Ishikawa (cell line): ENCODE results near the gene BDKRB2.

Experiments used
- CEBPB ChIP-seq: IDR thresholded peaks from 2 replicates; pipeline ENCODE4 v1.6.1; 2012
- CREB1 ChIP-seq: IDR thresholded peaks from 2 replicates; pipeline ENCODE4 v1.6.1; 2012; ENCODE audit warnings: low read depth
- EGR1 ChIP-seq: IDR thresholded peaks from 2 replicates; pipeline ENCODE4 v1.6.1; 2012
- EP300 ChIP-seq: IDR thresholded peaks from 2 replicates; pipeline ENCODE4 v1.6.1; 2012; ENCODE audit warnings: borderline replicate concordance
- FOXM1 ChIP-seq: IDR thresholded peaks from 2 replicates; pipeline ENCODE4 v1.6.1; 2012; ENCODE audit warnings: low read depth, borderline replicate concordance
- NFIC ChIP-seq: IDR thresholded peaks from 2 replicates; pipeline ENCODE4 v1.6.1; 2012
- RAD21 ChIP-seq: IDR thresholded peaks from 2 replicates; pipeline ENCODE4 v1.6.1; 2012; ENCODE audit warnings: low read depth
- REST ChIP-seq: IDR thresholded peaks from 2 replicates; pipeline ENCODE4 v1.6.1; 2012; ENCODE audit warnings: low read depth, mild to moderate bottlenecking
- TAF1 ChIP-seq: IDR thresholded peaks from 2 replicates; pipeline ENCODE4 v1.6.1; 2012; ENCODE audit warnings: low read depth, mild to moderate bottlenecking
- TCF12 ChIP-seq: IDR thresholded peaks from 2 replicates; pipeline ENCODE4 v1.6.1; 2012; ENCODE audit warnings: low read depth
- TEAD4 ChIP-seq: IDR thresholded peaks from 2 replicates; pipeline ENCODE4 v1.6.1; 2012
- YY1 ChIP-seq: IDR thresholded peaks from 2 replicates; pipeline ENCODE4 v1.6.1; 2012; ENCODE audit warnings: low read depth
- ZBTB7A ChIP-seq: IDR thresholded peaks from 2 replicates; pipeline ENCODE4 v1.6.1; 2012; ENCODE audit warnings: low read depth
- TF ChIP-seq, protein P1 (sequence below): IDR thresholded peaks from 2 replicates; pipeline ENCODE4 v1.6.1; 2012
- TF ChIP-seq, protein P2 (sequence below): IDR thresholded peaks from 2 replicates; pipeline ENCODE4 v1.6.1; 2012

Gene BDKRB2

DNA sequence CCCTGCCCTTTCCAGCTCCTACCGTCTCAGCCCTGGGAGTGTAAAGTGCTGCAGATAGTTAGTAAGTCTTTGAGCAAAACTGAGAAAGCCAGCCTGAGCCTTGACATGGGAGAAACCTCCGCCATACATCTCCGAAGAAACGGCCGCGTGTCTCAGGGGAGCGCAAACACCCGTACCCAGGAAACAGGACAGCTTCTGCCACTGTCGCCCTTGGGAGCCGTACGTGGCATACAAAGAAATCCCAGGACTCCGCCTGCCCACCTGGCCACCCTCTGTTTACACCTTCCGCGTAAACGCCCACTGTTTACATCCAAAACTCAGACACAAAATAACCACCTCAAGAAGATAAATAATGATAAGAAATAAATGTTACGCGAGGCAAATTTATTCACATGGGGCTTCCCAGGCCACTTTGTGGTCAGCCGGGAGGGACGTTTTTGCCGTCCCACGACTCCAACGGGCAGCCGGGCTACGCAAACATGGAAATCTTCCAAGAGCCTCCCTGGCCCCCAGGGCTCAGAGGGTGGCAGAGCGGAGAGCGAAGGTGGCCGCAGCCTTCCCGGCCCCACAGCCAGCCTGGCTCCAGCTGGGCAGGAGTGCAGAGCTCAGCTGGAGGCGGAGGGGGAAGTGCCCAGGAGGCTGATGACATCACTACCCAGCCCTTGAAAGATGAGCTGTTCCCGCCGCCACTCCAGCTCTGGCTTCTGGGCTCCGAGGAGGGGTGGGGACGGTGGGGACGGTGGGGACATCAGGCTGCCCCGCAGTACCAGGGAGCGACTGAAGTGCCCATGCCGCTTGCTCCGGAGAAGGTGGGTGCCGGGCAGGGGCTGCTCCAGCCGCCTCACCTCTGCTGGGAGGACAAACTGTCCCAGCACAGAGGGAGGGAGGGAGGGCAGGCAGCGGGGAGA is at the start of gene BDKRB2:
TSS of gene BDKRB2 (plus strand) at position 689 of the 908 bp plus-strand sequence. CDS start 32,269 bp downstream, outside the sequence.
- TF ChIP-seq NFIC = peak; percentile 8; the same call in 1 of the 2 replicates
- 0 out of 2 replicates have a peak, but pooled peaks have one; percentile 12 for TF ChIP-seq EP300
- no peak for TF ChIP-seq RAD21
- TF ChIP-seq TCF12 = peak; percentile 48; the same call in 1 of the 2 replicates

DNA sequence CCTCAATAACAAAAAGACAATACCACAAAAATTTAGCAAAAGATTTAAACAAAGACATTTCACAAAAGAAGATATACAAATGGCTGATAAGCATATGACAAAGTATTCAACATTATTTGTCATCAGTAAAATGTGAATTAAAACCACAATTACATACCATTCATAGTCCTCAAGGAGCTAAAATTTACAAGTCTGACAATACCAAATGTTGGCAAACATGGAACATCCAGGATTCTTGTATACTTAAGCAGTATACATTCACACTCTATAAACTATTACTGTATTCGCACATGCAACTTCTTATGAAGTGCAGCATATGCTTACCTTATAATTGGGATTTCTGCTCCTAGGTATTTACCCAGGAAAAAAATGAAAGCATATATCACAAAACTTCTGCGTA is 49.7 kb upstream of the BDKRB2 start:
- TF ChIP-seq NFIC = no peak
- no peak for TF ChIP-seq TAF1
- TF ChIP-seq YY1 = no peak

DNA sequence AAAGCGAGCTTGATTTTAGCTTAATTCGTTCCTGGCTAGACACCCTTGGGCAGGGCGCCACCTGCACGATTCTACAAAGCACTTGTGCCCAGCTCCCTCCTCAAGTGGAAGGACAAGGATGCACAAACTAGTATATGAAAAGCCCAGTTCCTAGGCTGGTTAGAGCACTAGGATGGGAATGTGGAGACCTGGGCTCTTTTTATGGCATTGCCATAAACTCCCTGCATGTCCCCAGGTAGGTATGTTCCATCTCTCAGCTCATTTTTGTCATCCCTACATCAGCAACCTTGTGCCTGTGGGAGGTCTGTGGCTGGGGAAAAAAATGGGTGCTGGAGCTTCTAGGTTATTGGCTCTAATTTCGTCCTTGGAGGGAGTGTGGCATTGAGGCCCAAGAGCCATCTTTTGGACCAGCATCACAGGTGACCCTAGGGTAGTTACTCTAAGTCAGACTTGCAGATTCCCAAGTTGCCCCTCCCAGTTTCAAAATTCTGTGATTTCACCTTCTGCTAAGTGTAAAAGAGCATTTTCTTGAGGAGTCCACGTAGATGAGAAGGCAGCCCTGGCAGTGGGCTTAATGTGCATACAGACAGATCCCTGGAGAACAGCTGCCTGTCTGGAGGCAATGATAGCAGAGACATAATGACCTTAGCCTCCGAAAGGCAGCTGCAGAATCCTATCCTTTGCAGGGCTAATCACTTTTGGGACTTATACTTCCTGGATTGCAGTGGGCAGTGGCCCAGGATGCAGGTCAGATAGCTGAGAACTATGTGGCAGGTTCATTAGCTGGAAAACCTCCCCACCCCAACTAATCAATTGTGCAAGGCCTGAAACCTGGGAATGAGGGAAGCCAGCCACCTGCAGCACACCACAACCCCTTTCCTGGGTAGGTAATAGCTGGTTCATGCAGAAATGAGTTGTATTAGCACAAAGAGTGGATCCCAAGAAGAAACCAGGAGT is 47.6 kb upstream of the BDKRB2 start:
- TF ChIP-seq, protein P1, sequence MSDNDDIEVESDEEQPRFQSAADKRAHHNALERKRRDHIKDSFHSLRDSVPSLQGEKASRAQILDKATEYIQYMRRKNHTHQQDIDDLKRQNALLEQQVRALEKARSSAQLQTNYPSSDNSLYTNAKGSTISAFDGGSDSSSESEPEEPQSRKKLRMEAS = no peak
- TF ChIP-seq NFIC (no peak), TEAD4 (no peak), EP300 (no peak), CEBPB (no peak), CREB1 (no peak), TCF12 (no peak)
- TF ChIP-seq, protein P2, sequence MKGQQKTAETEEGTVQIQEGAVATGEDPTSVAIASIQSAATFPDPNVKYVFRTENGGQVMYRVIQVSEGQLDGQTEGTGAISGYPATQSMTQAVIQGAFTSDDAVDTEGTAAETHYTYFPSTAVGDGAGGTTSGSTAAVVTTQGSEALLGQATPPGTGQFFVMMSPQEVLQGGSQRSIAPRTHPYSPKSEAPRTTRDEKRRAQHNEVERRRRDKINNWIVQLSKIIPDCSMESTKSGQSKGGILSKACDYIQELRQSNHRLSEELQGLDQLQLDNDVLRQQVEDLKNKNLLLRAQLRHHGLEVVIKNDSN = no peak

DNA sequence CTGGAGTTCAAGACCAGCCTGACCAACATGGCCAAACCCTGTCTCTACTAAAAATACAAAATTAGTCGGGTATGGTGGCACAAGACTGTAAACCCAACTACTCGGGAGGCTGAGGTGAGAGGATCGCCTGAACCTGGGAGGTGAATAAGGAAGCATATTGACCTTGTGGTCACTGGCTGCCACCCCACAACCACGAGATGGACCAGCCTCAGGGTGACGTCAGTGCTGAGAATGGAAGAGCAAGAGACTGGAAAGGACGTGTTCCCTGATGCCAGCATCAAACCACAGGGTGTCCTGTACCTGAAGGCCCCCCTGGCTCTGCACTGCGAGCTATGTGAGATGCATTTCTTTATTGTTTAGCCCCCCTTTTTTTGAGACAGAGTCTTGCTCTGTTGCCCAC is 45.9 kb upstream of the BDKRB2 start:
- no peak for TF ChIP-seq TAF1
- TF ChIP-seq, protein P2 = no peak
- no peak for TF ChIP-seq TCF12
- no peak for TF ChIP-seq REST
- no peak for TF ChIP-seq YY1
- TF ChIP-seq CREB1 = no peak
- TF ChIP-seq EGR1 = no peak
- TF ChIP-seq TEAD4 = no peak
- TF ChIP-seq EP300 = no peak
- TF ChIP-seq RAD21 = no peak
- TF ChIP-seq FOXM1 = no peak
- no peak for TF ChIP-seq ZBTB7A
- TF ChIP-seq, protein P1 = no peak
- no peak for TF ChIP-seq CEBPB
- TF ChIP-seq NFIC = no peak

- no peak for TF ChIP-seq REST
- TF ChIP-seq TAF1 = no peak
- TF ChIP-seq, protein P1 = no peak
- TF ChIP-seq TEAD4 = no peak
- no peak for TF ChIP-seq CREB1
- no peak for TF ChIP-seq ZBTB7A
- no peak for TF ChIP-seq RAD21
- no peak for TF ChIP-seq EGR1
- TF ChIP-seq EP300 = no peak
- TF ChIP-seq FOXM1 = no peak
- no peak for TF ChIP-seq YY1
- TF ChIP-seq TCF12 = no peak
- TF ChIP-seq, protein P2 = no peak
- TF ChIP-seq CEBPB = no peak
- no peak for TF ChIP-seq NFIC
Measured at GRCh38 chr14:96160076-96160912, 44.3 kb upstream of the BDKRB2 start.
